Liver (tissue), 9 donors: ENCODE data around the gene INO80. TPM values are rescaled to one million over a fixed set of nuclear protein-coding genes. Genes with fewer than 3 reads are reported as not detected.

ENCODE experiments used
- DNase-seq: peaks from one replicate; pipeline ENCODE4 v3.0.0-alpha.2; 2017; ENCODE audit warnings: low spot score
- H3K27ac ChIP-seq, 2 donors: one replicate each; pipeline ENCODE4 v1.7.0; 2013; ENCODE audit warnings: inconsistent platforms in 2 of 2, low read length in 2 of 2, control low read depth in 1 of 2, low read depth in 1 of 2, mild to moderate bottlenecking in 1 of 2
- H3K27me3 ChIP-seq, 4 donors: one replicate each; pipeline versions ENCODE4 v1.6.1 to v1.7.0; 2013; ENCODE audit warnings: low read length in 3 of 4, inconsistent platforms in 1 of 4, mild to moderate bottlenecking in 1 of 4, moderate library complexity in 1 of 4; ENCODE audit not compliant: control insufficient read depth in 4 of 4, insufficient read depth in 4 of 4
- H3K36me3 ChIP-seq, 4 donors: one replicate each; pipeline versions ENCODE4 v1.6.1 to v1.7.0; 2013; ENCODE audit warnings: low read length in 3 of 4, mild to moderate bottlenecking in 3 of 4, low read depth in 1 of 4, moderate library complexity in 1 of 4; ENCODE audit not compliant: control insufficient read depth in 4 of 4, insufficient read depth in 3 of 4
- H3K4me1 ChIP-seq, 4 donors: one replicate each; pipeline versions ENCODE4 v1.6.1 to v1.7.0; 2013; ENCODE audit warnings: low read length in 3 of 4, mild to moderate bottlenecking in 3 of 4, moderate library complexity in 1 of 4; ENCODE audit not compliant: control insufficient read depth in 4 of 4, insufficient read depth in 4 of 4
- H3K4me3 ChIP-seq, 3 donors: one replicate each; pipeline versions ENCODE4 v1.6.1 to v1.7.0; 2013; ENCODE audit warnings: low read length in 3 of 3, control low read depth in 1 of 3, low read depth in 1 of 3, mild to moderate bottlenecking in 1 of 3
- H3K9ac ChIP-seq, 2 donors: one replicate each; pipeline ENCODE4 v1.7.0; 2013; ENCODE audit warnings: low read length in 2 of 2, mild to moderate bottlenecking in 2 of 2, moderate library complexity in 2 of 2, control low read depth in 1 of 2, low read depth in 1 of 2
- H3K9me3 ChIP-seq, 4 donors: one replicate each; pipeline versions ENCODE4 v1.6.1 to v1.7.0; 2013; ENCODE audit warnings: low read length in 3 of 4; ENCODE audit not compliant: control insufficient read depth in 4 of 4
- ATF3 ChIP-seq: IDR thresholded peaks from 2 replicates; pipeline ENCODE4 v1.6.1; 2016; ENCODE audit warnings: antibody characterized with exemption
- CTCF ChIP-seq: fragments of 150-350 bp; IDR thresholded peaks from 2 replicates; pipeline ENCODE4 v1.5.1; 2017; ENCODE audit warnings: improper control_type of control experiment, low read depth, low read length; ENCODE audit not compliant: missing input control
- EGR1 ChIP-seq, 2 donors: IDR thresholded peaks; 2 replicates each; pipeline ENCODE4 v1.6.1; 2016 to 2018; ENCODE audit warnings: antibody characterized with exemption in 2 of 2, low read depth in 2 of 2
- FOXA1 ChIP-seq: IDR thresholded peaks from 2 replicates; pipeline ENCODE4 v1.6.1; 2016; ENCODE audit warnings: antibody characterized with exemption
- FOXA2 ChIP-seq: IDR thresholded peaks from 2 replicates; pipeline ENCODE4 v1.6.1; 2016; ENCODE audit warnings: antibody characterized with exemption
- GABPA ChIP-seq, 2 donors: IDR thresholded peaks in 1 of 2; conservative IDR thresholded peaks in 1 of 2; 2 replicates each; pipeline ENCODE4 v1.6.1; 2016; ENCODE audit warnings: antibody characterized with exemption in 2 of 2, mild to moderate bottlenecking in 1 of 2, moderate library complexity in 1 of 2
- HNF4A ChIP-seq, 2 donors: conservative IDR thresholded peaks; 2 replicates each; pipeline ENCODE4 v1.6.1; 2016; ENCODE audit warnings: antibody characterized with exemption in 2 of 2, mild to moderate bottlenecking in 2 of 2
- JUND ChIP-seq, 2 donors: IDR thresholded peaks; 2 replicates each; pipeline ENCODE4 v1.6.1; 2016; ENCODE audit warnings: antibody characterized with exemption in 2 of 2
- MAX ChIP-seq: IDR thresholded peaks from 2 replicates; pipeline ENCODE4 v1.6.1; 2016; ENCODE audit warnings: antibody characterized with exemption
- NR2F2 ChIP-seq: IDR thresholded peaks from 2 replicates; pipeline ENCODE4 v1.6.1; 2016; ENCODE audit warnings: antibody characterized with exemption
- REST ChIP-seq: IDR thresholded peaks from 2 replicates; pipeline ENCODE4 v1.6.1; 2016; ENCODE audit warnings: antibody characterized with exemption, mild to moderate bottlenecking
- RXRA ChIP-seq, 2 donors: IDR thresholded peaks; 2 replicates each; pipeline ENCODE4 v1.6.1; 2017 to 2018; ENCODE audit warnings: antibody characterized with exemption in 2 of 2, mild to moderate bottlenecking in 1 of 2
- SP1 ChIP-seq: IDR thresholded peaks from 2 replicates; pipeline ENCODE4 v1.6.1; 2018; ENCODE audit warnings: antibody characterized with exemption, mild to moderate bottlenecking
- TAF1 ChIP-seq: conservative IDR thresholded peaks from 2 replicates; pipeline ENCODE4 v1.6.1; 2016; ENCODE audit warnings: antibody characterized with exemption, mild to moderate bottlenecking
- YY1 ChIP-seq: IDR thresholded peaks from 2 replicates; pipeline ENCODE4 v1.6.1; 2016; ENCODE audit warnings: antibody characterized with exemption, mild to moderate bottlenecking
- ZBTB33 ChIP-seq: IDR thresholded peaks from 2 replicates; pipeline ENCODE4 v1.6.1; 2016; ENCODE audit warnings: antibody characterized with exemption
- WGBS: extraction: QIAGEN DNeasy Blood & Tissue Kit; methylation state at CpG from one replicate; pipeline ENCODE4 v1.1.7; 2013; 5-methylcytosine and 5-hydroxymethylcytosine counted together
- polyA plus RNA-seq, 2 donors: library from polyadenylated mRNA; stranded (reverse) in 1 of 2; unstranded in 1 of 2; fragments of 200-250 nt in 1 of 2; fragments of >200 nt in 1 of 2; fragmentation: Nextera tagmentation in 1 of 2; extraction: Ambion mirVana in 1 of 2; gene quantifications; one replicate each; pipeline versions ENCODE4 v1.2.1 to v1.2.3, GENCODE V29; 2013 to 2015
- total RNA-seq, 2 donors: library from RNA; depleted of rRNA; stranded (reverse); fragments of >200 nt; gene quantifications; one replicate each; pipeline ENCODE4 v1.2.3, GENCODE V29; 2014
- donor health status: healthy.
- donor health status: healthy.
- donor health status: healthy.
- donor health status: healthy.
- donor health status: healthy.

Gene INO80
- total and polyA plus RNA-seq, 4 donors: 3.2 to 19.7 (median 9.4) TPM

GRCh38 chr15:41047474-41047873 lies 68.6 kb downstream of the INO80 start:
- H3K4me3 ChIP-seq: no peak overlapping the region
- no peak overlapping the region for H3K9ac ChIP-seq
- H3K4me1 ChIP-seq: peaks cover 7 to 35% (median 15%) of the 10 kb centered on the region in 4 donors
- peaks cover 8 to 33% (median 20%) of the 10 kb centered on the region in 4 donors for H3K36me3 ChIP-seq
- peak overlapping the region in 1 of 2 donors; percentile 53 for H3K27ac ChIP-seq
- no peaks in the 10 kb centered on the region for H3K9me3 ChIP-seq
- no peaks in the 10 kb centered on the region for H3K27me3 ChIP-seq
- TF ChIP-seq TAF1 (no peak), MAX (no peak), RXRA (IDR thresholded peaks at IDR 0.05) (no peak), GABPA (IDR thresholded peaks at IDR 0.05 in 1 of 2, conservative IDR thresholded peaks at IDR 0.05 in 1 of 2) (no peak), YY1 (no peak), FOXA2 (no peak), NR2F2 (no peak), ZBTB33 (no peak), REST (no peak), HNF4A (conservative IDR thresholded peaks at IDR 0.05) (no peak), EGR1 (IDR thresholded peaks at IDR 0.05; ENCODE audit: low read depth in 2 of 2) (no peak), CTCF (no peak)
- no peak for DNase-seq
- WGBS: 93% methylated on average over 1 of the region's 1 CpG

- H3K4me3 ChIP-seq: no peak overlapping the region
- DNase-seq: no peak
- H3K4me1 ChIP-seq: peaks cover 7 to 25% (median 11%) of the 10 kb centered on the region in 4 donors
- peak overlapping the region; percentile 79 for H3K27ac ChIP-seq
- no peaks in the 10 kb centered on the region for H3K27me3 ChIP-seq
- H3K36me3 ChIP-seq: peaks cover 7 to 22% (median 13%) of the 10 kb centered on the region in 4 donors
- H3K9ac ChIP-seq: no peak overlapping the region
- WGBS: 93% methylated on average over 1 of the region's 1 CpG
- no peaks in the 10 kb centered on the region for H3K9me3 ChIP-seq
- TF ChIP-seq YY1 (peak; percentile 45), FOXA1 (no peak), ATF3 (no peak), HNF4A (conservative IDR thresholded peaks at IDR 0.05) (peak; percentile 87 to 92), NR2F2 (no peak), REST (peak; percentile 55), RXRA (IDR thresholded peaks at IDR 0.05) (peak; percentile 23 to 71), GABPA (IDR thresholded peaks at IDR 0.05 in 1 of 2, conservative IDR thresholded peaks at IDR 0.05 in 1 of 2) (peak in 1 of 2 donors; percentile 36), FOXA2 (peak; percentile 29), SP1 (peak; percentile 56), TAF1 (no peak), JUND (IDR thresholded peaks at IDR 0.05) (peak in 1 of 2 donors; percentile 65), CTCF (no peak)
Observed at GRCh38 chr15:41043276-41043951, 72.7 kb downstream of the INO80 start.
